ENCODE data around the gene CASP8AP2. TPM values are rescaled to one million over a fixed set of nuclear protein-coding genes. Genes with fewer than 3 reads are reported as not detected.

Gene CASP8AP2
- polyA plus RNA-seq, 3 donors = 3.5 to 10.5 (median 7.4) TPM

- H3K36me3 Mint-ChIP-seq = peaks cover 71 to 91% of the 10 kb centered on the region in 2 donors
- no CpG with 5 or more reads among the region's 1 CpG for WGBS (ENCODE audit: insufficient coverage)
- H3K4me2 ChIP-seq (replicated peaks; ENCODE audit: extremely low read depth, low read length, poor library complexity, severe bottlenecking) = no peak overlapping the region
Measured at GRCh38 chr6:89853068-89853467, 23.4 kb downstream of the CASP8AP2 start.

GRCh38 chr6:89858041-89858440 is 28.4 kb downstream of the CASP8AP2 start:
- peak in 1 of 3 donors; percentile 4 for DNase-seq
- H3K4me3 Mint-ChIP-seq = no peak overlapping the region
- H3K27ac Mint-ChIP-seq = peak overlapping the region in 2 of 7 donors; percentile 45 to 69
- peaks cover 8% of the 10 kb centered on the region for H3K4me1 Mint-ChIP-seq
- H3K27ac ChIP-seq (ENCODE audit: low read depth in 1 of 2, low read length in 2 of 2) = peak overlapping the region in 1 of 2 donors; percentile 14
- no peak overlapping the region for H3K9ac ChIP-seq (ENCODE audit: insufficient read depth, low read length, poor library complexity, severe bottlenecking)
- no peak for TF ChIP-seq CTCF (IDR thresholded peaks at IDR 0.05)
- peaks cover 69 to 91% of the 10 kb centered on the region in 2 donors for H3K36me3 ChIP-seq (replicated peaks in 1 of 2; ENCODE audit: control insufficient read depth in 1 of 2, insufficient read depth in 2 of 2, low read length in 2 of 2)
- no peaks in the 10 kb centered on the region for H3K79me2 ChIP-seq (ENCODE audit: insufficient read depth, low read length)
- H3K4me3 ChIP-seq (replicated peaks in 1 of 3; ENCODE audit: low read depth in 2 of 3, low read length in 3 of 3) = no peak overlapping the region
- peaks cover 4 to 6% of the 10 kb centered on the region in 2 donors for H3K4me1 ChIP-seq (ENCODE audit: control insufficient read depth in 1 of 2, insufficient read depth in 2 of 2, low read length in 2 of 2)
- no peaks in the 10 kb centered on the region for H3K9me3 Mint-ChIP-seq
- intact Hi-C loops (cut with micrococcal nuclease) = no loop called here
- no CpG with 5 or more reads among the region's 1 CpG for WGBS (ENCODE audit: insufficient coverage)
- peaks cover 71 to 96% of the 10 kb centered on the region in 2 donors for H3K36me3 Mint-ChIP-seq
- peaks cover 0 to 2% (median 0%) of the 10 kb centered on the region in 3 donors for H3K27me3 Mint-ChIP-seq (ENCODE audit: low read depth in 3 of 3)
- no peak overlapping the region for H3K4me2 ChIP-seq (replicated peaks; ENCODE audit: extremely low read depth, low read length, poor library complexity, severe bottlenecking)
- H3K9me3 ChIP-seq (replicated peaks in 1 of 2; ENCODE audit: control insufficient read depth in 1 of 2, insufficient read depth in 1 of 2, low read length in 2 of 2) = no peaks in the 10 kb centered on the region
- no peak overlapping the region for H2AFZ ChIP-seq (ENCODE audit: insufficient read depth, low read depth, low read length, poor library complexity, severe bottlenecking)
- H3K27me3 ChIP-seq (ENCODE audit: control insufficient read depth in 2 of 2, insufficient read depth in 2 of 2, low read length in 2 of 2) = no peaks in the 10 kb centered on the region
- no peaks in the 10 kb centered on the region for H4K20me1 ChIP-seq (ENCODE audit: insufficient read depth, low read length)

More at GRCh38 chr6:89853068-89853467, 23.4 kb downstream of the CASP8AP2 start:
- TF ChIP-seq CTCF (IDR thresholded peaks at IDR 0.05) = no peak
- no peaks in the 10 kb centered on the region for H3K9me3 Mint-ChIP-seq
- no peak overlapping the region for H3K9ac ChIP-seq (ENCODE audit: insufficient read depth, low read length, poor library complexity, severe bottlenecking)
- H3K27ac ChIP-seq (ENCODE audit: low read depth in 1 of 2, low read length in 2 of 2) = no peak overlapping the region
- no peaks in the 10 kb centered on the region for H3K9me3 ChIP-seq (replicated peaks in 1 of 2; ENCODE audit: control insufficient read depth in 1 of 2, insufficient read depth in 1 of 2, low read length in 2 of 2)
- no peaks in the 10 kb centered on the region for H3K27me3 ChIP-seq (ENCODE audit: control insufficient read depth in 2 of 2, insufficient read depth in 2 of 2, low read length in 2 of 2)
- H2AFZ ChIP-seq (ENCODE audit: insufficient read depth, low read depth, low read length, poor library complexity, severe bottlenecking) = no peak overlapping the region
- H3K4me1 Mint-ChIP-seq = peaks cover 6% of the 10 kb centered on the region
- no peaks in the 10 kb centered on the region for H4K20me1 ChIP-seq (ENCODE audit: insufficient read depth, low read length)
- H3K4me3 Mint-ChIP-seq = no peak overlapping the region
- H3K36me3 ChIP-seq (replicated peaks in 1 of 2; ENCODE audit: control insufficient read depth in 1 of 2, insufficient read depth in 2 of 2, low read length in 2 of 2) = peaks cover 61 to 89% of the 10 kb centered on the region in 2 donors
- no peak overlapping the region for H3K4me3 ChIP-seq (replicated peaks in 1 of 3; ENCODE audit: low read depth in 2 of 3, low read length in 3 of 3)
- intact Hi-C loops (cut with micrococcal nuclease) = no loop called here
- H3K79me2 ChIP-seq (ENCODE audit: insufficient read depth, low read length) = no peaks in the 10 kb centered on the region
- peak overlapping the region in 1 of 7 donors; percentile 2 for H3K27ac Mint-ChIP-seq
- no peaks in the 10 kb centered on the region for H3K27me3 Mint-ChIP-seq (ENCODE audit: low read depth in 3 of 3)
- no peak for DNase-seq
- H3K4me1 ChIP-seq (ENCODE audit: control insufficient read depth in 1 of 2, insufficient read depth in 2 of 2, low read length in 2 of 2) = peaks cover 2 to 3% of the 10 kb centered on the region in 2 donors
